GM18526 (cell line): ENCODE measurements around the gene MED28.

ENCODE experiments used
- POLR2A ChIP-seq: IDR thresholded peaks from 3 replicates; pipeline ENCODE4 v1.6.1; 2011; ENCODE audit not compliant: insufficient read length; ENCODE audit errors: extremely low read depth

MED28 gene

DNA sequence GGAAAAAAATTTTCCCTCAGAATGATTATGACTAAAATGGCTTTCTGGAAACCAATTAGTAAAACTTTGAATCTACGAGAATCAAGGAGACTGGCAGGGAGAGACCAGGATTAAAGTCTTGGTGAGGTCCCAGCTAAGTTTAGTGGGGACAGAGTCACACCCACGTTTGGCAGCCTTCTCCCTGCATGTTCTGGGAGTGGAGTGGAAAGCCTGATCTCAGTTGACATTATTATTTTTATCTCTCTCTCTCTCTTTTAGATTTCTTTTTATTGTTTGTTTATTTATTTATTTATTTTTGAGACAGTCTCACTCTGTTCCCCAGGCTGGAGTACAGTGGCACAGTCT lies 67.8 kb downstream of the MED28 start:
- no peak for TF ChIP-seq POLR2A
